Prostate gland (tissue), 2 donors: ENCODE measurements around the gene C1S. TPM values are rescaled to one million over a fixed set of nuclear protein-coding genes. Genes with fewer than 3 reads are reported as not detected.

ENCODE experiments used
- DNase-seq: peaks from one replicate; pipeline ENCODE4 v3.0.0-alpha.2; 2019; ENCODE audit warnings: low spot score
- H3K27ac ChIP-seq, 2 donors: fragments of 200-600 bp; sonication (generic); 2 replicates each; pipeline ENCODE4 v1.5.1; 2017 to 2019
- H3K27me3 ChIP-seq: fragments of 200-600 bp; sonication (generic); replicated peaks from 2 replicates; pipeline ENCODE4 v1.5.1; 2019; ENCODE audit not compliant: insufficient read depth
- H3K36me3 ChIP-seq, 2 donors: fragments of 200-600 bp; sonication (generic); 1 replicate in 1 of 2; 2 replicates in 1 of 2; pipeline versions ENCODE4 v1.5.1 to v1.8.1; 2017 to 2019
- H3K4me1 ChIP-seq: fragments of 200-600 bp; sonication (generic); replicated peaks from 2 replicates; pipeline ENCODE4 v1.5.1; 2019
- H3K4me3 ChIP-seq, 2 donors: fragments of 200-600 bp; sonication (generic); 2 replicates each; pipeline ENCODE4 v1.5.1; 2017 to 2019
- H3K9me3 ChIP-seq: fragments of 200-600 bp; sonication (generic); 2 replicates; pipeline ENCODE4 v1.5.1; 2017
- POLR2A ChIP-seq: fragments of 450-650 bp; IDR thresholded peaks from one replicate; pipeline ENCODE4 v1.6.1; 2016; ENCODE audit warnings: antibody characterized with exemption, mild to moderate bottlenecking
- POLR2AphosphoS5 ChIP-seq: sonication (generic); formaldehyde crosslinking; IDR thresholded peaks from one replicate; pipeline ENCODE4 v1.6.1; 2017; ENCODE audit warnings: antibody characterized with exemption
- WGBS: methylation state at CpG from one replicate; pipeline ENCODE4 v1.1.5; 2018; 5-methylcytosine and 5-hydroxymethylcytosine counted together
- intact Hi-C: fragments of 100-400 bp; cut with DNase I; formaldehyde crosslinking; loops from one replicate; pipeline ENCODE4 v1.14.2; 2022
- total RNA-seq, 2 donors: library from RNA; depleted of rRNA; stranded (reverse); fragments of >200 nt; gene quantifications; one replicate each; pipeline ENCODE4 v1.1.0, GENCODE V29; 2016
- TF ChIP-seq, protein P1 (sequence below), 4 experiments: fragments of 200-600 bp in 2 of 4; fragments of 450-650 bp in 2 of 4; sonication (generic) in 2 of 4; IDR thresholded peaks; 1 replicate in 3 of 4; 2 replicates in 1 of 4; pipeline ENCODE4 v1.5.1; 2016 to 2019; ENCODE audit warnings: antibody characterized with exemption in 4 of 4, mild to moderate bottlenecking in 2 of 4, moderate library complexity in 2 of 4

C1S gene
- total RNA-seq, 2 donors from 2014 or later = 52.7 to 176 TPM

DNA sequence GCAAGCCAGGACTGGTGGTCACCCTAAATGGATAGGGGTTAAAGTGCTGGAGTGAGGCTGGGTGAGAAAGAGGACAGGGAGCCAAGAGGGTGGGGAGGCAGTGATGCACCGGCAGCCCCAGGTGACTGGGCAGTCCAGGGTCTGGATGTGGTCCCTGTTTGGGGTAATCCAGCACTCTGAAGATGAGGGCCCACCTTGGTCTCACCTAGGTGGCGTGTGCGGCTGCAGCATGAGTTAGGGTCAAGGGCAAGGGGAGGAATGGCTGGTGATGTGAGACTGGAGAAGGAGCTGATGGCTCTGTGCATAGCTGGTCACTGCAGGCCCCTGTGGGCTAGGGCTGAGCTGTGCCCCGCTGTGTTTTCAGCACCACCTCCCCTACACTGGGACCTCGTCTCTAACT, 50.1 kb downstream of the C1S start:
- Histone ChIP-seq H3K4me1 (no peaks in the 10 kb centered on the region), H3K27ac (no peak overlapping the region), H3K4me3 (no peak overlapping the region), H3K27me3 (no peaks in the 10 kb centered on the region), H3K9me3 (no peaks in the 10 kb centered on the region), H3K36me3 (no peaks in the 10 kb centered on the region)
- TF ChIP-seq POLR2AphosphoS5 (no peak), POLR2A (no peak)
- TF ChIP-seq, protein P1, sequence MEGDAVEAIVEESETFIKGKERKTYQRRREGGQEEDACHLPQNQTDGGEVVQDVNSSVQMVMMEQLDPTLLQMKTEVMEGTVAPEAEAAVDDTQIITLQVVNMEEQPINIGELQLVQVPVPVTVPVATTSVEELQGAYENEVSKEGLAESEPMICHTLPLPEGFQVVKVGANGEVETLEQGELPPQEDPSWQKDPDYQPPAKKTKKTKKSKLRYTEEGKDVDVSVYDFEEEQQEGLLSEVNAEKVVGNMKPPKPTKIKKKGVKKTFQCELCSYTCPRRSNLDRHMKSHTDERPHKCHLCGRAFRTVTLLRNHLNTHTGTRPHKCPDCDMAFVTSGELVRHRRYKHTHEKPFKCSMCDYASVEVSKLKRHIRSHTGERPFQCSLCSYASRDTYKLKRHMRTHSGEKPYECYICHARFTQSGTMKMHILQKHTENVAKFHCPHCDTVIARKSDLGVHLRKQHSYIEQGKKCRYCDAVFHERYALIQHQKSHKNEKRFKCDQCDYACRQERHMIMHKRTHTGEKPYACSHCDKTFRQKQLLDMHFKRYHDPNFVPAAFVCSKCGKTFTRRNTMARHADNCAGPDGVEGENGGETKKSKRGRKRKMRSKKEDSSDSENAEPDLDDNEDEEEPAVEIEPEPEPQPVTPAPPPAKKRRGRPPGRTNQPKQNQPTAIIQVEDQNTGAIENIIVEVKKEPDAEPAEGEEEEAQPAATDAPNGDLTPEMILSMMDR (IDR thresholded peaks at IDR 0.05) = no peak
- whole genome bisulfite sequencing = 88% methylated on average over 5 of the region's 5 CpGs
- intact Hi-C loops = loop anchor here (5.0 kb wide), 1 partner anchor 163 kb away; no protein-coding TSS in a partner anchor
- no peak for DNase-seq

DNA sequence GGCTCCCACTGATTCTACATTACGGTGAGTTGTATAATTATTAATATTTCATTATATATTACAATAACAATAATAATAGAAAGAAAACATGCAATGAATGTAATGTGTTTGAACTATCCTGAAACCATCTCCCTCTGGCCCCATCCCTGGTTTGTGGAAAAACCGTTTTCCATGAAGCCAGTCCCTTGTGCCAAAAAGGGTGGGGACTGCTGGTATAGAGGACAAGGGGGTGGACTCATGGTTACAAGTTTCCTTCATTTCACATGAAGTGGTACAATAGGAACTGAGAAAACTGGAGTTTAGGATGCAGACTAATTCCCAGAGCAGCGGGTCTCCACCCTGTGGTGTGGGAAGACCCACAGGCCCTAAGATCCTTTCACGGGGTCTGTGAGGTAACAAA, 51.5 kb downstream of the C1S start:
- no peaks in the 10 kb centered on the region for H3K4me1 ChIP-seq
- H3K27ac ChIP-seq = no peak overlapping the region
- H3K36me3 ChIP-seq = no peaks in the 10 kb centered on the region
- no peaks in the 10 kb centered on the region for H3K27me3 ChIP-seq
- no peak for DNase-seq
- no peaks in the 10 kb centered on the region for H3K9me3 ChIP-seq
- 82% methylated on average over 4 of the region's 4 CpGs for WGBS
- intact Hi-C loops = loop anchor here (5.0 kb wide), 1 partner anchor 165 kb away; no protein-coding TSS in a partner anchor
- TF ChIP-seq, protein P1 (IDR thresholded peaks at IDR 0.05) = no peak
- no peak for TF ChIP-seq POLR2A
- TF ChIP-seq POLR2AphosphoS5 = no peak
- no peak overlapping the region for H3K4me3 ChIP-seq

DNA sequence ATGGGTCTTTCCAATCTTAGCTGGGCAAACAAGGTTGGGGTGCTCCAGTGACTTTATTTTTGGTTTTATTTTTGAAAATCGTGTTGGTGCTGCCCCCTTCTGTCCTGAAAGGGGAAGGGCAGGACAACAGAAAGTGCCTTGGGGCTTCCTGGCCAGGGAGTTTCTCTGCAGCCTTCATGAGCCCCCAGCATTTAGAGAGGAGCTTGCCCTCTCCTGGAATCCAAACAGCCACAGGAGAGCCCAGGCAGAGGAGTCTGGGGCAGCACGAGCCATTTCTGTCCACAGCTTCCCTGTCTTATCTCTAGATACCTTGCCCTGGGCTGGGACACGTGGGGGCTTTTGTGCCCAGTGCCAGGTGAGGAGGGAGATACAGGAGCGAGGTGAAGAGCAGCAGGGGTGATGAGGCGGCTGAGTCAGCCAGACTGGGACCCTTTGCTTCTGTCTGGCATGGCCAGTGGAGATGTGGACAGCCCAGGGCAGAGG, 52.9 kb downstream of the C1S start:
- no peak for DNase-seq
- no peaks in the 10 kb centered on the region for H3K9me3 ChIP-seq
- H3K4me3 ChIP-seq = no peak overlapping the region
- H3K4me1 ChIP-seq = no peaks in the 10 kb centered on the region
- no peak overlapping the region for H3K27ac ChIP-seq
- H3K27me3 ChIP-seq = no peaks in the 10 kb centered on the region
- TF ChIP-seq, protein P1 (IDR thresholded peaks at IDR 0.05) = peak; percentile 67 to 80 (median 72)
- no peak for TF ChIP-seq POLR2A
- no peak for TF ChIP-seq POLR2AphosphoS5
- H3K36me3 ChIP-seq = no peaks in the 10 kb centered on the region
- intact Hi-C loops = loop anchor here (5.0 kb wide), 1 partner anchor 166 kb away; no protein-coding TSS in a partner anchor
- 47% methylated on average over 5 of the region's 5 CpGs for WGBS

GRCh38 chr12:7114008-7114407, 53.5 kb downstream of the C1S start:
- Histone ChIP-seq H3K4me1 (no peaks in the 10 kb centered on the region), H3K27me3 (no peaks in the 10 kb centered on the region), H3K9me3 (no peaks in the 10 kb centered on the region), H3K36me3 (no peaks in the 10 kb centered on the region), H3K27ac (no peak overlapping the region), H3K4me3 (no peak overlapping the region)
- TF ChIP-seq, protein P1 (IDR thresholded peaks at IDR 0.05) = no peak
- TF ChIP-seq POLR2A (no peak), POLR2AphosphoS5 (no peak)
- no peak for DNase-seq
- intact Hi-C loops = loop anchor here (5.0 kb wide), 1 partner anchor 167 kb away; no protein-coding TSS in a partner anchor
- WGBS = 87% methylated on average over 11 of the region's 11 CpGs

GRCh38 chr12:7114851-7115250, 54.3 kb downstream of the C1S start:
- Histone ChIP-seq H3K27me3 (no peaks in the 10 kb centered on the region), H3K4me3 (no peak overlapping the region), H3K36me3 (no peaks in the 10 kb centered on the region), H3K4me1 (no peaks in the 10 kb centered on the region), H3K27ac (no peak overlapping the region), H3K9me3 (no peaks in the 10 kb centered on the region)
- TF ChIP-seq POLR2AphosphoS5 = no peak
- TF ChIP-seq POLR2A = no peak
- TF ChIP-seq, protein P1 (IDR thresholded peaks at IDR 0.05) = no peak
- intact Hi-C loops = loop anchor here (5.0 kb wide), 1 partner anchor 168 kb away; no protein-coding TSS in a partner anchor
- no peak for DNase-seq
- WGBS = 98% methylated on average over 6 of the region's 6 CpGs
